C4-2B (cell line): ENCODE data around the gene SPACA5.
"Not testable (repeated sequence)": the region's sequence is repeated elsewhere in the genome, so short reads cannot be mapped to it uniquely, and the experiment has no call there.

ENCODE experiments used
- H3K27ac ChIP-seq: fragments of 450-650 bp; 2 replicates; pipeline ENCODE4 v1.5.1; 2017
- ZFX ChIP-seq: fragments of 450-650 bp; IDR thresholded peaks from 2 replicates; pipeline ENCODE4 v1.6.1; 2017
- TF ChIP-seq, protein P1 (sequence below): fragments of 450-650 bp; conservative IDR thresholded peaks from 2 replicates; pipeline ENCODE4 v1.5.1; 2017; ENCODE audit warnings: mild to moderate bottlenecking

The SPACA5 gene

DNA sequence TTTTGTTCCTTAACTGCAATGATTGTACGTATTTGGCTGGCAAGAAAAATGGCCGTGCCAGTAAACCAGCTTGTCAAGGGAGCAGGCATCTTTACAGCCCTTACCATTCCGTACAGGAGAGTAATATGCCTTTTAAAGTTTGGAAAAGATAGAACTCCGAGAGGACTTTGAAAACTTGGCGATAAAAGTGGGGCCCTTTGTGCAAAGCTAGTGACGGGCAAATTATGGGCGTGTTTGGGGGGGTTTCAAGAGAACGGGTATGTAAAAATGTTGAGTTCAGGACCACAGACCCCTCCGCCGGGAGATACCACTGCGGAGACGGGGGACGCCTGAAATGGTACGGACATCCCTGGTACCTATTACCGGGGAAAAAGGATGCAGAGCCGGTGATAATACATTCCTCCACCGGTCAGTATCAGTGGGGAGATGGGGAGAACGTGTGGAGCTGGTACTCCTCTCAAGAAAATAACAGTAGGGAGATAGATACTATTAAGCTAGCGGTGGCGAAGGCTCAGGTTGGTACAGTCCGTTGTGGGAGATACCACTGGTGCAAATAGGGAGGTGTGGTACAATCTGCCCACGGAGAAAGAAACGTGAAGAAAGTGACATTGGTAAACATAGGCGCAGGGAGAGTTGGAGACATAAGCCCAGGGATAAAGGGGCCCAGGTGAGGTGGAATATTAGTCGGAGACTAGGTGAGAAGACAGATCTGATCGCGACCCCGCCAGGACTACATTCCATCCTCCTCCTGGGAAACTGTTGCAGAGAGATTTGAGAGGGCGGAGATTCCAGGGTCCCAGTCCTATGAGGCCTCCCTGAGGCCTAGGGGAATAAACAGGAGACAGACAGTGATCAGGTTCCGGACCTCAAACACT is 14.5 kb downstream of the SPACA5 start:
- peak overlapping the region; percentile 92 for H3K27ac ChIP-seq
- TF ChIP-seq, protein P1, sequence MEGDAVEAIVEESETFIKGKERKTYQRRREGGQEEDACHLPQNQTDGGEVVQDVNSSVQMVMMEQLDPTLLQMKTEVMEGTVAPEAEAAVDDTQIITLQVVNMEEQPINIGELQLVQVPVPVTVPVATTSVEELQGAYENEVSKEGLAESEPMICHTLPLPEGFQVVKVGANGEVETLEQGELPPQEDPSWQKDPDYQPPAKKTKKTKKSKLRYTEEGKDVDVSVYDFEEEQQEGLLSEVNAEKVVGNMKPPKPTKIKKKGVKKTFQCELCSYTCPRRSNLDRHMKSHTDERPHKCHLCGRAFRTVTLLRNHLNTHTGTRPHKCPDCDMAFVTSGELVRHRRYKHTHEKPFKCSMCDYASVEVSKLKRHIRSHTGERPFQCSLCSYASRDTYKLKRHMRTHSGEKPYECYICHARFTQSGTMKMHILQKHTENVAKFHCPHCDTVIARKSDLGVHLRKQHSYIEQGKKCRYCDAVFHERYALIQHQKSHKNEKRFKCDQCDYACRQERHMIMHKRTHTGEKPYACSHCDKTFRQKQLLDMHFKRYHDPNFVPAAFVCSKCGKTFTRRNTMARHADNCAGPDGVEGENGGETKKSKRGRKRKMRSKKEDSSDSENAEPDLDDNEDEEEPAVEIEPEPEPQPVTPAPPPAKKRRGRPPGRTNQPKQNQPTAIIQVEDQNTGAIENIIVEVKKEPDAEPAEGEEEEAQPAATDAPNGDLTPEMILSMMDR, result no peak
- no peak for TF ChIP-seq ZFX

DNA sequence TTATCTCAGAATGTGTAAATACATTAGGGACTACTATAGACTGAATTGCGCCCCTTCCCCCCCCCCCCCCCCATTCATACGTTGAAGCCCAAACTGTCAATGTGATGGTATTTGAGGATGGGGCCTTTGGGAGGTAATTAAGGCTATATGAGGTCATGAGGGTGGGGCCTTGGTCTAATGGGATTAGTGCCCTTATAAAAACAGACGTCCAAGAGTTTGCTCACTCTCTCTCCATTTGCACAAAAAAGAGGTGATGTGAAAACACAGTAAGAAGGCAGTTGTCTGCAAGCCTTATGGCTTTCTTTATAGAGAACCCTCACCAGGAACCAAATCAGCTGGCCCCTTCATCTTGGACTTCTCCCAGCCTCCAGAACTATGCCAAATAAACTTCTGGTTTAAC is 15.3 kb downstream of the SPACA5 start:
- TF ChIP-seq, protein P1, result no peak
- no peak for TF ChIP-seq ZFX
- H3K27ac ChIP-seq, result no peak overlapping the region; the same call in 1 of the 2 replicates

DNA sequence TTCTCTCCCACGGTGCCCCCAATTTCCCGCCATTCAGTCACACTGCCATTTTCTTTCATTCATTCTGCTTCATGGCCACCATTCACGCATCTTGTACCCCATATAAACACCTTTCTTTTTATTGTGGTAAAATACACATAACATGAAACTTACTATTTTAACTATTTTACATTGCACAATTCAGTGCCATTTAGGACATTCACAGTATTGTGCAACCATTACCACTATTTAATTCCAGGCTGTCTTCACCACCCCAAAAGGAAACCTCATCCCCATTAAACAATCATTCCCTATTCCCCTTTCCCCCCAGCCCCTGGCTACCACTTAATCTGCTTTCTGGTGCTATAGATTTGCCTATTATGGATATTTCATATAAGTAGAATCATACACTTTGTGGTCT is 15.9 kb downstream of the SPACA5 start:
- H3K27ac ChIP-seq, result no peak overlapping the region
- TF ChIP-seq, protein P1, result no peak
- no peak for TF ChIP-seq ZFX

DNA sequence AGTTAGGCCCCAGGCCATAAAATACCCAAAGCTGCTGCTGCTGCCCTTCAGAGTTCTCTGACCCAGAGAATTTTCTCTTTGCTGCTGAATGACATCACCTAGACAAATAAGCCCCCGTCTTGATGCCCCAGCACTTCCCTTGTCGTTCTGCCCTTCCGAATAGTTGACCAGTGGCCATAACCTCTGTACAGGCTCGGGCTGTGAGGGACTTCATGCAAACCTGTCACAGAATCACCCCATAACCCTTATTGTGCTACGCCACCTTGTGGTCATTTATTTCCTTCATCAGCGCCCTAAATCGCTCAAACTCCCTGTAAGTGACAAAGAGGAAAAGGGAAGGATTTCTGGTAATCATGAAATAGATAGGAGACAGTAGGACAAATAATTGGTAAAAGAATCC is 18.8 kb downstream of the SPACA5 start:
- TF ChIP-seq, protein P1, result peak; percentile 43
- no peak for TF ChIP-seq ZFX
- H3K27ac ChIP-seq, result no peak overlapping the region

DNA sequence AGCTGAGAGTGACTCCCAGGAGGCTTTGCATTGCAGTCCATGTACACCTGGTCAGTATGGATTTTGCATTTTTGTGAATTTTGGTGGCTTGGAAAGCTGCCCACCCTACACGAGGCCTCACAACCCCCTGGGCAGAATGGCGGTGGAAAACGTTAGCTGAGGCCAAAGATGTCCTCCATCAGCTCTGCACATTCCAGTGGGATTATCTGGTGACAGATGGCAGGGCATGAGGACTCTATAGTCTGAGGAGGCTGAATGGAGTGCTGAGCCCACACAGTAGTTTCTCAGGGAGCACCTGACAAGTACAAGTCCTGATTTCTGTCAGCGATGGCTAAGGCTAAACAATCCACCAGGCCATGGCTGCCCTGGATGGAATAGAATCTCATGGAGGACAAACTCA is 20.8 kb downstream of the SPACA5 start:
- H3K27ac ChIP-seq, result not testable (repeated sequence)

DNA sequence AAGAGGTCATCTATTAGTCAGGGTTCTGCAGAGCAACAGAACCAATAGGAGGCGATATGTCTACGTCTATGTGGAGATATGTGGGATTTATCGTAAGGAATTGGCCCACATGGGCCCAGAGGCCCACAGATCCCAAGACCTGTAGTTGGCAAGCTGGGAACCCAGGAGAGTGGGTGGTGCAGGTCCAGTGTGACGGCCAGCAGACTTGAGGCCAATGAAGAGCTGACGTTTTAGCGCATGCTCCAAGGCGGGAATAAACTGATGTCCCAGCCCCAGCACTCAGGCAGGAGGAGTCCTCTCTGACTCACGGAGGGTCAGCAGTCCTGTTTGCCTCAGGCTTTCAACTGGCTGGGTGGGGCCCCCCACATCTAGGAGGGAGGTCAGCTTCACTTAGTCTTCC is 21.3 kb downstream of the SPACA5 start:
- no peak overlapping the region for H3K27ac ChIP-seq
- TF ChIP-seq ZFX, result no peak

DNA sequence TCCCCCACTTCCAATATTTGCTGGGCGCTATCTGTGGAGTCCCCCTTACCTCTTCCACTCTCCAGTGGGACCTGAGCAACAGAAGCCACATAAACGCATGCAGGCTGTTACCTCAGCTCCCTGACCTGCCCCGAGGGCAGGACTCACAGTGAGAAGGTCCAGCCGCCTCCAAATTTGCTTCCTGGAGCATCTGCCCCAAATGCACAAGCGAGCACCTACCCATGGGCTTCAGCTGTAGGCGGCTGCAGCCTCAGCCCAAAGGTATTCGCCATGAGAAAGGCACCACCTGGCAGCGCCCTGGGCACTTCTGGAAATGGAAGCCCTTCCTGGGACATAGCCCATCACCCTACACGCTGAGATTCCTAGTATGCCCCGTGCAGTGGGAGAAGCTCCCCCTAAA is 23.4 kb downstream of the SPACA5 start:
- no peak overlapping the region for H3K27ac ChIP-seq
- TF ChIP-seq, protein P1, result no peak
- no peak for TF ChIP-seq ZFX

DNA sequence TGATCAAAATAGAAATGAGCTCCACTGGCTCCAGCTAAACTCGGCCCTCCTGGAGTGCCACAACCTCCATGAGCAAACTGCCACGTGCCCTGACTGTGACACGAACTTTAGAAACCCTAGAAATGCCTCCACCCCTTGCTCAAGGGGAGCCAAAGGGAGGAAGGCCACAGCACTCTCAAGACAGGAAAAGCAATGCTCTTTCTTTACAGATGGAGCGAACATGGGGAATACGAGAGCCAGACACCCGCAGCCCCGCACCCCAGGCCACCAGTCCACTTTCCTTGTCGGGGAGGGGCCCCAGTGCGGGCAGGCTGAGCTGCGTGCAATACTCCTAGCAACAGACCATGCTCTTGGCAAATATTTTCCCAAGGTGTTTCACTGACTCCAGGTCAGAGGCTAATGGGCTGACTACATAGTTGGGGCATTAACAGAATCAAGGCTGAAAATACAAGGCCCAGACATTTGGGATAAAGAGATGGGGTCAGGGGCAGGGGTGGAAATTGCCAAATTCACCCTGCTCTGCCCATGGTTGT is 23.9 kb downstream of the SPACA5 start:
- not testable (repeated sequence) for H3K27ac ChIP-seq

DNA sequence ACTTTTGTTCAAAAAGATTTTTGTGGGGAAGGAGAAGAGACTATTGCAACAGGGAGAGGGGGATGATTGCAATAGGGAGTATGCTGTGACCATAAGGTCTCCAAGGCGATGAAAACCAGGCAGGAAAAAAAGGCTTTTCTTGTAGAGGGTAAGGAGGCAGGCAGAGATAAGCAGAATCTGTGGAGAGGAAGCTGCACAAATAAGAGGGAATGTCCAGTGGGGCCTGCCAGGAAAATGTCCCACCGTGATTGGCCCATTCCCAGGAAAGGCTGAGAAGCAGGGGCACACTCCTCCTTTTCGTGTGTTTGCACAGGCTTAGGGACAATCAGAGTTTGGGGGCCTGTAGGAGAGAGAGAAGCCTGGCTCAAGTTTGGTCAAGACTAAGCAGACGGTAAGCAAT is 29.1 kb downstream of the SPACA5 start:
- H3K27ac ChIP-seq, result no peak overlapping the region
- TF ChIP-seq, protein P1, result no peak
- no peak for TF ChIP-seq ZFX
